ENCODE results near the gene SLC25A20. TPM values are rescaled to one million over a fixed set of nuclear protein-coding genes. Genes with fewer than 3 reads are reported as not detected.

SLC25A20 gene
- total and polyA plus RNA-seq, 2 donors: 26.3 to 32.3 TPM

DNA sequence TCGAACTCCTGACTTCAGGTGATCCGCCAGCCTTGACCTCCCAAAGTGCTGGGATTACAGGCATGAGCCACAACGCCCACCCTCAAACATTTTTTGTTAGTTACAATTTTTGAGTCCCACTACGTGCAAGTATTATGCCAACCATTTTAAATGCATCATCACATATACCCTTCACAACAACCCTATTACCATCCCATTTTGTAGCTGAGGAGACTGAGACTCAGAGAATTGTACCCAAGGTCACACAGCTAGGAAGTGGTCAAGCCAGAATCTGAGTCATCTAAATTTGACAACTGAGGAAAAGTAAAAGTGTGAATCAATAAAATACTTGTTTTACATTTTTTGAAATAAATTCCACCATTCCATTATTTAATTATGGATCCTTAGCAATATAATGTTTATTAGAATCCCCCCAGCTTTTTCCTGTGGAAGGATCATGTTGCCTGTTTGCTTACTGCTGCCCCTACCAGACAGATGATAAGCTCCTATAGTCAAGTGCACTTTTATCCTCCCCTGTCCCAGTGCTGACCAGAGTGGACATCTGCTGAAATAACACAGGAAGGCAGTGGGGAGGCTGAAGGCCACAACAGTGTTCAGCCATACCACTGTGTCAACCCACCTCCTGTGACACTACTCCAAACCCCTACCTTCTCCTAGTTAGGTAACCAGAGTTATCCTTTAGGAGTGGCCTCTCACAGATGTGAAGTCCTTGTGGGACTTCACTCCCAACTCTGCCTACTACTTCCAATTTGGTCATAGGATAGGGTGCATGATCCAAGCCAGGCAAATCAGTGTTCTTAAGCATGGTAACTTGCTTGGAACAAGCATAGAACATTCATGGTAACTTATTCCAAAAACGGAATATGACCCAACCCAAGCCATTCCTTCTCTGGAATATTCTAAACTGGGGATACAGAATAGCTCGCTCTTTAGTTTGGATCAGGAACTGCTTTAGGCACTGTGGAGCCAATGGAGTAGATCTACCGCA, 79.2 kb downstream of the SLC25A20 start:
- Histone ChIP-seq H3K27me3 (ENCODE audit: control insufficient read depth in 2 of 2, insufficient read depth in 1 of 2, low read length in 1 of 2) (no peaks in the 10 kb centered on the region), H3K36me3 (ENCODE audit: control insufficient read depth in 2 of 2, insufficient read depth in 2 of 2, low read length in 1 of 2) (no peaks in the 10 kb centered on the region), H3K4me1 (ENCODE audit: control insufficient read depth in 2 of 2, insufficient read depth in 2 of 2, low read length in 2 of 2) (no peaks in the 10 kb centered on the region), H3K9me3 (ENCODE audit: control insufficient read depth in 2 of 2, insufficient read depth in 1 of 2, low read length in 1 of 2) (no peaks in the 10 kb centered on the region), H3K4me3 (ENCODE audit: low read length in 2 of 2) (no peak overlapping the region), H3K27ac (ENCODE audit: low read depth in 1 of 2, low read length in 1 of 2) (no peak overlapping the region)
- 98% methylated on average over 7 of the region's 7 CpGs for WGBS
- no peak for DNase-seq (ENCODE audit: low read depth in 6 of 9, low spot score in 9 of 9)

DNA sequence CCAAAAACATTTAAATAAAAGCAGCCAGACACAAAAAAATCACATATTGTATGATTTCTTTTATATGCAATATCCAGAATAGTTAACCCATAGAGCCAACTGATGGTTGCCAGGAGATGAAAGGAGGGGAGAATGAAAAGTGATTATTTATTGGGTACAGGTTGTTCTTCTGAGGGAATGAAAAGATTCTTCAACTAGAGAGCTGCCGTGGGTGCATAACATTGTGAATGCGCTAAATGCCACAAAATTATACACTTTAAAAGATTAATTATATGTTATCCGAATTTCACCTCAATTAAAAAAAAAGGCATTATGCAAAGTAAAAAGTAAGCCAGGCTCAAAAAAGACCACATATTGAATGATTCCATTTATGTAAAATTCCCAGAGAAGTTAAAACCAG, 87.2 kb downstream of the SLC25A20 start:
- no peaks in the 10 kb centered on the region for H3K27me3 ChIP-seq (ENCODE audit: control insufficient read depth in 2 of 2, insufficient read depth in 1 of 2, low read length in 1 of 2)
- no peak overlapping the region for H3K27ac ChIP-seq (ENCODE audit: low read depth in 1 of 2, low read length in 1 of 2)
- peaks cover 0 to 3% of the 10 kb centered on the region in 2 donors for H3K4me1 ChIP-seq (ENCODE audit: control insufficient read depth in 2 of 2, insufficient read depth in 2 of 2, low read length in 2 of 2)
- H3K4me3 ChIP-seq (ENCODE audit: low read length in 2 of 2): no peak overlapping the region
- no peaks in the 10 kb centered on the region for H3K9me3 ChIP-seq (ENCODE audit: control insufficient read depth in 2 of 2, insufficient read depth in 1 of 2, low read length in 1 of 2)
- no peaks in the 10 kb centered on the region for H3K36me3 ChIP-seq (ENCODE audit: control insufficient read depth in 2 of 2, insufficient read depth in 2 of 2, low read length in 1 of 2)
- WGBS: 81% methylated on average over 3 of the region's 3 CpGs
- no peak for DNase-seq (ENCODE audit: low read depth in 6 of 9, low spot score in 9 of 9)

Other genes with a start within 250 kb of the SLC25A20 start
- gene CELSR3, start 236.0 kb downstream of the SLC25A20 start, total RNA-seq: 0.38 TPM
- gene CELSR3, start 236.0 kb downstream of the SLC25A20 start, polyA plus RNA-seq: 1.4 TPM
- gene NCKIPSD, start 213.0 kb downstream of the SLC25A20 start, total RNA-seq: 8.8 TPM
- gene NCKIPSD, start 213.0 kb downstream of the SLC25A20 start, polyA plus RNA-seq: 7.0 TPM
- 98.4 TPM for gene IP6K2, start 181.7 kb downstream of the SLC25A20 start, total RNA-seq
- 134 TPM for gene IP6K2, start 181.7 kb downstream of the SLC25A20 start, polyA plus RNA-seq
- 8.0 TPM for gene PRKAR2A, start 51.0 kb downstream of the SLC25A20 start, total RNA-seq
- 7.5 TPM for gene PRKAR2A, start 51.0 kb downstream of the SLC25A20 start, polyA plus RNA-seq
- 51.4 TPM for gene ARIH2, start 20.0 kb upstream of the SLC25A20 start, total RNA-seq
- 57.8 TPM for gene ARIH2, start 20.0 kb upstream of the SLC25A20 start, polyA plus RNA-seq
- 15.9 TPM for gene P4HTM, start 91.4 kb upstream of the SLC25A20 start, total RNA-seq
- gene P4HTM, start 91.4 kb upstream of the SLC25A20 start, polyA plus RNA-seq: 27.1 TPM
- 53.9 TPM for gene WDR6, start 108.5 kb upstream of the SLC25A20 start, total RNA-seq
- 209 TPM for gene WDR6, start 108.5 kb upstream of the SLC25A20 start, polyA plus RNA-seq
- 27.5 TPM for gene DALRD3, start 119.7 kb upstream of the SLC25A20 start, total RNA-seq
- 35.0 TPM for gene DALRD3, start 119.7 kb upstream of the SLC25A20 start, polyA plus RNA-seq
- gene NDUFAF3, start 123.2 kb upstream of the SLC25A20 start, total RNA-seq: 71.7 TPM
- gene NDUFAF3, start 123.2 kb upstream of the SLC25A20 start, polyA plus RNA-seq: 65.0 TPM
- gene IMPDH2, start 130.5 kb upstream of the SLC25A20 start, total RNA-seq: 208 TPM
- 85.7 TPM for gene IMPDH2, start 130.5 kb upstream of the SLC25A20 start, polyA plus RNA-seq
- 75.8 TPM for gene QRICH1, start 195.2 kb upstream of the SLC25A20 start, total RNA-seq
- 53.3 TPM for gene QRICH1, start 195.2 kb upstream of the SLC25A20 start, polyA plus RNA-seq
- gene QARS1, start 205.9 kb upstream of the SLC25A20 start, total RNA-seq: 223 TPM
- 256 TPM for gene QARS1, start 205.9 kb upstream of the SLC25A20 start, polyA plus RNA-seq
- gene USP19, start 221.9 kb upstream of the SLC25A20 start, total RNA-seq: 31.5 TPM
- 25.2 TPM for gene USP19, start 221.9 kb upstream of the SLC25A20 start, polyA plus RNA-seq
- gene LAMB2, start 234.2 kb upstream of the SLC25A20 start, total RNA-seq: 24.9 TPM
- gene LAMB2, start 234.2 kb upstream of the SLC25A20 start, polyA plus RNA-seq: 102 TPM

All from thymus (tissue), 11 donors.